Measurements from ENCODE around the gene CHN1.

Gene CHN1

GRCh38 chr2:174780856-174781255 lies 224.3 kb downstream of the CHN1 start:
- TF ChIP-seq CTCF (IDR thresholded peaks at IDR 0.05; ENCODE audit: low read depth, low read length): no peak
- no peak overlapping the region for H3K4me3 ChIP-seq (ENCODE audit: low read depth, low read length)

GRCh38 chr2:174780191-174780840 lies 224.9 kb downstream of the CHN1 start:
- no peak overlapping the region for H3K4me3 ChIP-seq (ENCODE audit: low read depth, low read length)
- no peak for TF ChIP-seq CTCF (IDR thresholded peaks at IDR 0.05; ENCODE audit: low read depth, low read length)

GRCh38 chr2:174779361-174779928 lies 225.7 kb downstream of the CHN1 start:
- no peak overlapping the region for H3K4me3 ChIP-seq (ENCODE audit: low read depth, low read length)
- no peak for TF ChIP-seq CTCF (IDR thresholded peaks at IDR 0.05; ENCODE audit: low read depth, low read length)

- H3K4me3 ChIP-seq (ENCODE audit: low read depth, low read length): no peak overlapping the region
- no peak for TF ChIP-seq CTCF (IDR thresholded peaks at IDR 0.05; ENCODE audit: low read depth, low read length)
Measured at GRCh38 chr2:174778085-174778981, 226.8 kb downstream of the CHN1 start.

- no peak overlapping the region for H3K4me3 ChIP-seq (ENCODE audit: low read depth, low read length)
- TF ChIP-seq CTCF (IDR thresholded peaks at IDR 0.05; ENCODE audit: low read depth, low read length): no peak
Measured at GRCh38 chr2:174777347-174778084, 227.7 kb downstream of the CHN1 start.

- H3K4me3 ChIP-seq (ENCODE audit: low read depth, low read length): no peak overlapping the region
- no peak for TF ChIP-seq CTCF (IDR thresholded peaks at IDR 0.05; ENCODE audit: low read depth, low read length)
Measured at GRCh38 chr2:174776675-174777074, 228.5 kb downstream of the CHN1 start.
